Measurements from ENCODE around the gene COLEC11. TPM values are rescaled to one million over a fixed set of nuclear protein-coding genes. Genes with fewer than 3 reads are reported as not detected.

COLEC11 gene
- total RNA-seq, 4 donors from 2014 or later: 0.56 to 2.3 (median 1.0) TPM; not detected in 1

DNA sequence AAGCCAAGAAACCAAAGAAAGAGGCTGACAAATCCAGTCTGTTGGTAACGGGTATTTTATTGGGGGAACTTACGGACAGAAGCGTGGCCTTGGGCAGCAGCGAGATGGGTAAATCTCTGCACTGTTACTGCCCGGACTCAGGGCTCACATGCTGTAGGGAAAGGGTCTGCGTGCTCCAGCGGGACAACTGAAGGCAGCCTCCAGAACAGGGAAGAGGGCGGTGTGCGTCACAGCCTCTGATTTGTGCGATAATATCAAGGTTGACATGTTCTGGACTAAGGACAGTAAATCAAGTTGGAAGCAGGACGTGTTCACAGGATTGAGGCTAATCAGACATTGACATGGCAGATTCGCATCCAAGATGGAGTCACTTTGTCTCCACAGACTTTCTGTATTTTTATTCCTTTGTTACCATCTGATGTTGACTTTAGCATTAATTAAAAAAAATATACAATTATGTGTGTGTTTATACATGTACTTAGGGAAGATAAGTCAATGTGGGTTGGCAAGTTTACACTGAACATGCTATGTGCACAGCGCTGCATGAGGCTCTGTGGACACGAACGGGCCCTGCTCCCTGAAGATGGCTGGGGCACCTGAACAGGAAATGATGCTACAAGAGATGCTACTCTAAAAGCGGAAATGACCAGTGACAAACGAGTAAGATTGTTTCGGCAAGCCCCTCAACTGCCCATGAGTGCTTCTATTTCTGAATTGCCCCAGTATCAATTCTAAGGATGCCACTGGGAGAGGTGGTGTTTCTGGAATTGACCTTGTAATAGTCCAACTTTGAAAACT, 85.8 kb downstream of the COLEC11 start:
- no peak overlapping the region for H3K27ac ChIP-seq
- DNase-seq: no peak
- no peak for TF ChIP-seq POLR2A (IDR thresholded peaks at IDR 0.05)
- TF ChIP-seq, protein P1, sequence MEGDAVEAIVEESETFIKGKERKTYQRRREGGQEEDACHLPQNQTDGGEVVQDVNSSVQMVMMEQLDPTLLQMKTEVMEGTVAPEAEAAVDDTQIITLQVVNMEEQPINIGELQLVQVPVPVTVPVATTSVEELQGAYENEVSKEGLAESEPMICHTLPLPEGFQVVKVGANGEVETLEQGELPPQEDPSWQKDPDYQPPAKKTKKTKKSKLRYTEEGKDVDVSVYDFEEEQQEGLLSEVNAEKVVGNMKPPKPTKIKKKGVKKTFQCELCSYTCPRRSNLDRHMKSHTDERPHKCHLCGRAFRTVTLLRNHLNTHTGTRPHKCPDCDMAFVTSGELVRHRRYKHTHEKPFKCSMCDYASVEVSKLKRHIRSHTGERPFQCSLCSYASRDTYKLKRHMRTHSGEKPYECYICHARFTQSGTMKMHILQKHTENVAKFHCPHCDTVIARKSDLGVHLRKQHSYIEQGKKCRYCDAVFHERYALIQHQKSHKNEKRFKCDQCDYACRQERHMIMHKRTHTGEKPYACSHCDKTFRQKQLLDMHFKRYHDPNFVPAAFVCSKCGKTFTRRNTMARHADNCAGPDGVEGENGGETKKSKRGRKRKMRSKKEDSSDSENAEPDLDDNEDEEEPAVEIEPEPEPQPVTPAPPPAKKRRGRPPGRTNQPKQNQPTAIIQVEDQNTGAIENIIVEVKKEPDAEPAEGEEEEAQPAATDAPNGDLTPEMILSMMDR (IDR thresholded peaks at IDR 0.05): no peak
- WGBS, 2 donors: 85 to 87% methylated on average over 18 of the region's 18 CpGs
- intact Hi-C loops (cut with DNase I): no loop called here
- no peaks in the 10 kb centered on the region for H3K36me3 ChIP-seq
- H3K9me3 ChIP-seq: no peaks in the 10 kb centered on the region
- no peak overlapping the region for H3K4me3 ChIP-seq
- no peaks in the 10 kb centered on the region for H3K4me1 ChIP-seq
- peaks cover 0 to 3% (median 0%) of the 10 kb centered on the region in 4 donors for H3K27me3 ChIP-seq

DNA sequence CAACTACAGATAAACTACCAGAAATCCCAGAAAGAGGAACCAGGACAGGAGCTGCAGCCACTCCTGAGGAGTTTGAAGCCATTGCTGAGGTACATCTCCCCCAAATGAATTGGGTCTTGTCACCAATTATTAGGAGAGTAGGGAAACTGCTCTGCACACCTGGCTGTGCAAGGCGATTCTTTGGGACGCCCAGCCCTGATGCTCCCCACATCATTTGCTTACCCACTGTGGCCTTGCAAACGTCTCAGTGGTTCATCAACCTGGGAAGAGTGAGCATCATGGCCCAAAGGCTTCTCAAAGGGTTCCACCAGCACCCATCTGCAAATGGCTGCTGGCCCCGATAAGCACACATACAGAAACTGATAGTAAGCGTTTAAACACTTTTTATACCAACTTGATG, 86.7 kb downstream of the COLEC11 start:
- H3K27ac ChIP-seq: no peak overlapping the region
- H3K36me3 ChIP-seq: no peaks in the 10 kb centered on the region
- no peak for DNase-seq
- TF ChIP-seq, protein P1 (IDR thresholded peaks at IDR 0.05): no peak
- no peak for TF ChIP-seq POLR2A (IDR thresholded peaks at IDR 0.05)
- peaks cover 0 to 3% (median 0%) of the 10 kb centered on the region in 4 donors for H3K27me3 ChIP-seq
- no peaks in the 10 kb centered on the region for H3K9me3 ChIP-seq
- WGBS, 2 donors: 80 to 89% methylated on average over 5 of the region's 5 CpGs
- H3K4me3 ChIP-seq: no peak overlapping the region
- no peaks in the 10 kb centered on the region for H3K4me1 ChIP-seq
- intact Hi-C loops (cut with DNase I): no loop called here

DNA sequence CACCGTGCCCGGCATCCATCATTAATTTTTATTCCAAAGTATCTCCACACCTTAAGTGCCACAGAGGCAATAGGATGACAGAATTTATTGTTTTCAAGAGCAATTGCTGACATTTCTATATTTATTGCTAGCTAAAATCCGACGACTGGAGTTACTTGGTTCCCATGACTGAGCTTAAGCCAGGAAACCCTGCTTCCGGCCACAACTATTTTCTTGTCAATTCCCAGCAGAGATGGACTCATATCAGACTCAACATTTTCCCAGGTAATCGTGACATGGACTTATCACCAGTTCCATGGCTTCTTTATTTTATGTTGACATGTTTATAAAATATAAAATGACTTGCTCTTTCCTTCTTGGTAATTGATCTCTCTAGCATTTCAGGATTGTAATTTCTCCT, 87.9 kb downstream of the COLEC11 start:
- WGBS, 2 donors: 77 to 80% methylated on average over 6 of the region's 6 CpGs
- Histone ChIP-seq H3K27me3 (no peaks in the 10 kb centered on the region), H3K4me1 (no peaks in the 10 kb centered on the region), H3K9me3 (no peaks in the 10 kb centered on the region), H3K27ac (no peak overlapping the region), H3K36me3 (no peaks in the 10 kb centered on the region), H3K4me3 (no peak overlapping the region)
- TF ChIP-seq, protein P1 (IDR thresholded peaks at IDR 0.05): no peak
- no peak for TF ChIP-seq POLR2A (IDR thresholded peaks at IDR 0.05)
- DNase-seq: no peak
- intact Hi-C loops (cut with DNase I): no loop called here

DNA sequence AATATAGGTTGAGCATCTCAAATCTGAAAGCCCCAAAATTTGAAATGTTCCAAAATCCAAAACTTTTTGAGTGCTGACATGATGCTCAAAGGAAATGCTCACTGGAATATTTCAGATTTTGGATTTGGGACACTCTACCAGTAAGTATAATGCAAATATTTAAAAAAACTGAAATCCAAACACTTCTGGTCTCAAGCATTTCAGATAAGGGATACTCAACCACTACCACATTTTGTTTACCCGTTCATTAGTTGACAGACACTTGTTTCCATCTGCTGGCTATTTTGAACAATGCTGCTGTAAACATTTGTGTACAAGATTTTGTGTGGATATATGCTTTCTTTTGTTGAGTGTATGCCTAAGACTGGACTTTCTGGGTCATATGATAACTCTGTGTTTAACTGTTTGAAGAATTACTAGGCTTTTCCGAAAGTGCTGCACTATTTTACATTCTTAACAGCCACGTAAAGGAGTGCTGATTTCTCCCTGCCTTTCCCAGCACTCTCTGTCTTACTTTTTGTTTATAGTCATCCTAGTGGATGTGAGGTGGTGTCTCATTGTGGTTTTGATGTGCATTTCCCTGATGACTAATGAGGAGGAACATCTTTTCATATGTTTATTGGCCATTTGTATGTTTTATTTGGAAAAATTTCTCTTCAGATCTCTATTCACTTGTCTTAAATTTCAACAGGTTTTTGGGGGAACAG, 89.0 kb downstream of the COLEC11 start:
- 44 to 47% methylated on average over 3 of the region's 3 CpGs for WGBS, 2 donors
- no peaks in the 10 kb centered on the region for H3K36me3 ChIP-seq
- H3K9me3 ChIP-seq: no peaks in the 10 kb centered on the region
- DNase-seq: no peak
- no peak overlapping the region for H3K4me3 ChIP-seq
- no peak for TF ChIP-seq POLR2A (IDR thresholded peaks at IDR 0.05)
- TF ChIP-seq, protein P1 (IDR thresholded peaks at IDR 0.05): no peak
- no peak overlapping the region for H3K27ac ChIP-seq
- intact Hi-C loops (cut with DNase I): no loop called here
- no peaks in the 10 kb centered on the region for H3K4me1 ChIP-seq
- no peaks in the 10 kb centered on the region for H3K27me3 ChIP-seq

Data from esophagus squamous epithelium (tissue), 5 donors.